Measurements from ENCODE around the gene IL1B.

DNA sequence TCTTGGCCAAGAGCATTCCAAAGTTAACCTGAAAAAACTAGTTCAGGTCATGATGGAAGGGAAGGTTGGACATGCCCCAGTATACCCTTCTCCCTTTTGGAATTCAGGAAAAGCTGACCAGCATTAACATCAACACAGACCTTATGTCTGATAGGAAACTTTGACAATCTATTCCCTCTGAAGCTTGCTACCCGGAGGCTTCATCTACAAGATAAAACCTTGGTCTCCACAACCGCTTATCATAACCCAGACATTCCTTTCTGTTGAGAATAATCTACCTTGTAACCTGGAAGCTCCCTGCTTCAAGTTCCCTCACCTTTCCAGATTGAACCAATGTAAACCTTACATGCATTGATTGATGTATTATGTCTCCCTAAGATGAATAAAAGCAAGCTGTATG lies 49.7 kb upstream of the IL1B start:
- TF ChIP-seq POLR2A (IDR thresholded peaks at IDR 0.05) (no peak), EP300 (IDR thresholded peaks at IDR 0.05) (no peak)
- TF ChIP-seq, protein P1, sequence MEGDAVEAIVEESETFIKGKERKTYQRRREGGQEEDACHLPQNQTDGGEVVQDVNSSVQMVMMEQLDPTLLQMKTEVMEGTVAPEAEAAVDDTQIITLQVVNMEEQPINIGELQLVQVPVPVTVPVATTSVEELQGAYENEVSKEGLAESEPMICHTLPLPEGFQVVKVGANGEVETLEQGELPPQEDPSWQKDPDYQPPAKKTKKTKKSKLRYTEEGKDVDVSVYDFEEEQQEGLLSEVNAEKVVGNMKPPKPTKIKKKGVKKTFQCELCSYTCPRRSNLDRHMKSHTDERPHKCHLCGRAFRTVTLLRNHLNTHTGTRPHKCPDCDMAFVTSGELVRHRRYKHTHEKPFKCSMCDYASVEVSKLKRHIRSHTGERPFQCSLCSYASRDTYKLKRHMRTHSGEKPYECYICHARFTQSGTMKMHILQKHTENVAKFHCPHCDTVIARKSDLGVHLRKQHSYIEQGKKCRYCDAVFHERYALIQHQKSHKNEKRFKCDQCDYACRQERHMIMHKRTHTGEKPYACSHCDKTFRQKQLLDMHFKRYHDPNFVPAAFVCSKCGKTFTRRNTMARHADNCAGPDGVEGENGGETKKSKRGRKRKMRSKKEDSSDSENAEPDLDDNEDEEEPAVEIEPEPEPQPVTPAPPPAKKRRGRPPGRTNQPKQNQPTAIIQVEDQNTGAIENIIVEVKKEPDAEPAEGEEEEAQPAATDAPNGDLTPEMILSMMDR (IDR thresholded peaks at IDR 0.05), result no peak

All from tibial nerve (tissue), 4 donors.